ENCODE measurements around the gene PPEF2. TPM values are rescaled to one million over a fixed set of nuclear protein-coding genes. Genes with fewer than 3 reads are reported as not detected.

Gene PPEF2
- total RNA-seq: under 1 TPM in 1 of 4 donors, not detected in 3; 0.32 TPM

- no peaks in the 10 kb centered on the region for H3K9me3 ChIP-seq
- no peaks in the 10 kb centered on the region for H3K36me3 ChIP-seq
- no peak within 1 kb of the TSS for H3K27ac ChIP-seq
- no peaks in the 10 kb centered on the region for H3K27me3 ChIP-seq
- no peak within 1 kb of the TSS for H3K4me3 ChIP-seq
- in situ Hi-C loops (cut with MboI; ENCODE audit: low pct_ligation_motif_present in 1 of 4, low pct_unique_long_range_greater_than_20kb in 1 of 4, low sequenced_read_pairs in 3 of 4): no loop called here
- DNase-seq: no peak
- WGBS, 2 donors (ENCODE audit: low coverage in 1 of 2): 89% methylated on average over 5 of the region's 5 CpGs; no CpG with 5 or more reads in 1 of the 2 donors
- TF ChIP-seq POLR2AphosphoS5 (IDR thresholded peaks at IDR 0.05) (no peak), POLR2A (IDR thresholded peaks at IDR 0.05) (no peak), CTCF (IDR thresholded peaks at IDR 0.05) (no peak), EP300 (IDR thresholded peaks at IDR 0.05; ENCODE audit: low read depth) (no peak)
- intact Hi-C loops (cut with DNase I; ENCODE audit: low total_unique reads): no loop called here
- H3K4me1 ChIP-seq: no peaks in the 10 kb centered on the region
These were observed at the start of gene PPEF2 for GRCh38 chr4:75902352-75902751. Gene PPEF2, minus strand, starts transcription at chr4:75902452. Its CDS starts 6,127 bp downstream, at chr4:75896325.

GRCh38 chr4:75950213-75950815 lies 48.1 kb upstream of the PPEF2 start:
- Histone ChIP-seq H3K4me3 (no peak overlapping the region), H3K9me3 (no peaks in the 10 kb centered on the region), H3K27ac (no peak overlapping the region), H3K36me3 (peaks cover 0 to 41% (median 15%) of the 10 kb centered on the region in 4 donors), H3K27me3 (no peaks in the 10 kb centered on the region), H3K4me1 (peaks cover 0 to 11% (median 0%) of the 10 kb centered on the region in 4 donors)
- in situ Hi-C loops (cut with MboI; ENCODE audit: low pct_ligation_motif_present in 1 of 4, low pct_unique_long_range_greater_than_20kb in 1 of 4, low sequenced_read_pairs in 3 of 4): loop anchor here in 1 of 4 donors (25.0 kb wide), 1 partner anchor 163 kb away; no protein-coding TSS in a partner anchor
- intact Hi-C loops (cut with DNase I; ENCODE audit: low total_unique reads): no loop called here
- WGBS, 2 donors (ENCODE audit: low coverage in 1 of 2): 62 to 74% methylated on average over 2 to 3 of the region's 3 CpGs
- no peak for DNase-seq
- no peak for TF ChIP-seq EP300 (IDR thresholded peaks at IDR 0.05; ENCODE audit: low read depth)
- TF ChIP-seq CTCF (IDR thresholded peaks at IDR 0.05): no peak

GRCh38 chr4:75948822-75949444 lies 46.7 kb upstream of the PPEF2 start:
- TF ChIP-seq POLR2AphosphoS5 (IDR thresholded peaks at IDR 0.05) (no peak), POLR2A (IDR thresholded peaks at IDR 0.05) (no peak), CTCF (IDR thresholded peaks at IDR 0.05) (no peak), EP300 (IDR thresholded peaks at IDR 0.05; ENCODE audit: low read depth) (no peak)
- in situ Hi-C loops (cut with MboI; ENCODE audit: low pct_ligation_motif_present in 1 of 4, low pct_unique_long_range_greater_than_20kb in 1 of 4, low sequenced_read_pairs in 3 of 4) (no loop called here), intact Hi-C loops (cut with DNase I; ENCODE audit: low total_unique reads) (loop anchor here (1.0 kb wide), 1 partner anchor 15 kb away; no protein-coding TSS in a partner anchor)
- no peaks in the 10 kb centered on the region for H3K27me3 ChIP-seq
- WGBS, 2 donors (ENCODE audit: low coverage in 1 of 2): 53 to 55% methylated on average over 4 to 5 of the region's 5 CpGs
- H3K4me3 ChIP-seq: no peak overlapping the region
- H3K27ac ChIP-seq: peak overlapping the region in 1 of 4 donors; percentile 22
- H3K36me3 ChIP-seq: peaks cover 0 to 34% (median 14%) of the 10 kb centered on the region in 4 donors
- peaks cover 0 to 11% (median 0%) of the 10 kb centered on the region in 4 donors for H3K4me1 ChIP-seq
- DNase-seq: no peak
- H3K9me3 ChIP-seq: no peaks in the 10 kb centered on the region

GRCh38 chr4:75940692-75941253 lies 38.5 kb upstream of the PPEF2 start, which contains the start of gene NAAA:
Gene NAAA, minus strand, starts transcription at chr4:75941013. Its CDS starts 64 bp downstream, at chr4:75940949.
- Histone ChIP-seq H3K27ac (peak within 1 kb of the TSS; percentile 85 to 92 (median 90)), H3K9me3 (no peaks in the 10 kb centered on the region), H3K4me1 (peaks cover 5 to 17% (median 9%) of the 10 kb centered on the region in 4 donors), H3K4me3 (peak within 1 kb of the TSS; percentile 59 to 88 (median 71)), H3K36me3 (peaks cover 0 to 9% (median 0%) of the 10 kb centered on the region in 4 donors), H3K27me3 (no peaks in the 10 kb centered on the region)
- intact Hi-C loops (cut with DNase I; ENCODE audit: low total_unique reads): no loop called here
- WGBS, 2 donors (ENCODE audit: low coverage in 1 of 2): 1% methylated on average over 14 of the region's 66 CpGs; no CpG with 5 or more reads in 1 of the 2 donors
- in situ Hi-C loops (cut with MboI; ENCODE audit: low pct_ligation_motif_present in 1 of 4, low pct_unique_long_range_greater_than_20kb in 1 of 4, low sequenced_read_pairs in 3 of 4): no loop called here
- peak in 3 of 5 experiments; percentile 44 to 58 (median 52) for TF ChIP-seq CTCF (IDR thresholded peaks at IDR 0.05)
- peak; percentile 58 to 86 (median 68) for TF ChIP-seq POLR2AphosphoS5 (IDR thresholded peaks at IDR 0.05)
- no peak for TF ChIP-seq EP300 (IDR thresholded peaks at IDR 0.05; ENCODE audit: low read depth)
- TF ChIP-seq POLR2A (IDR thresholded peaks at IDR 0.05): peak; percentile 58
- DNase-seq: peak; percentile 93

Measured in transverse colon (tissue), 4 donors.